WTC11 (cell line): ENCODE results near the gene COPS3. TPM values are rescaled to one million over a fixed set of nuclear protein-coding genes. Genes with fewer than 3 reads are reported as not detected.

Source experiments
- ATAC-seq: fragments of 200-7000 bp; cut with Tn5 transposase; 2 replicates; pipeline ENCODE4 v1.10.0; 2021; ENCODE audit warnings: mild to moderate bottlenecking, moderate library complexity
- CTCF ChIA-PET: fragments of 300-600 bp; sonication (Branson Sonifier 250); formaldehyde crosslinking; loops from one replicate; lab custom pipeline; 2021; ENCODE audit warnings: antibody characterized with exemption; lab: Charles Lee
- POLR2A ChIA-PET: fragments of 350-600 bp; sonication (Branson Sonifier 250); formaldehyde crosslinking; loops from one replicate; lab custom pipeline; 2021; ENCODE audit warnings: antibody characterized with exemption; lab: Charles Lee
- DNase-seq: peaks from one replicate; pipeline ENCODE4 v3.0.0; 2021; ENCODE audit warnings: low spot score
- H3K27ac Mint-ChIP-seq: 2 replicates; pipeline ENCODE4 v1.8.0; 2021; ENCODE audit warnings: mixed read lengths
- H3K27me3 Mint-ChIP-seq: 2 replicates; pipeline ENCODE4 v1.8.0; 2021; ENCODE audit warnings: low read depth, mild to moderate bottlenecking, moderate library complexity, mixed read lengths
- H3K36me3 Mint-ChIP-seq: 2 replicates; pipeline ENCODE4 v1.8.0; 2021; ENCODE audit warnings: mixed read lengths
- H3K4me1 Mint-ChIP-seq: 2 replicates; pipeline ENCODE4 v1.8.0; 2022; ENCODE audit warnings: mixed read lengths
- H3K4me3 Mint-ChIP-seq: 2 replicates; pipeline ENCODE4 v1.8.0; 2021; ENCODE audit warnings: mild to moderate bottlenecking, moderate library complexity, mixed read lengths
- H3K9me3 Mint-ChIP-seq: 2 replicates; pipeline ENCODE4 v1.8.0; 2021; ENCODE audit warnings: mixed read lengths
- CBFB ChIP-seq: sonication (generic); formaldehyde crosslinking; IDR thresholded peaks from 2 replicates; pipeline ENCODE4 v1.8.1; 2022; ENCODE audit warnings: mild to moderate bottlenecking, low read depth, missing genetic modification reagents
- ESRRA ChIP-seq: sonication (generic); formaldehyde crosslinking; IDR thresholded peaks from 2 replicates; pipeline ENCODE4 v1.8.1; 2022; ENCODE audit warnings: mild to moderate bottlenecking, missing genetic modification reagents, borderline replicate concordance
- FOXP1 ChIP-seq: sonication (generic); formaldehyde crosslinking; IDR thresholded peaks from 2 replicates; pipeline ENCODE4 v1.8.0; 2022; ENCODE audit warnings: missing genetic modification reagents, mild to moderate bottlenecking, moderate library complexity, borderline replicate concordance
- GRHL2 ChIP-seq: fragments of 250-450 bp; sonication (Bioruptor Pico); IDR thresholded peaks from 2 replicates; pipeline ENCODE4 v1.8.0; 2022; ENCODE audit warnings: mild to moderate bottlenecking, moderate library complexity; ENCODE audit not compliant: insufficient replicate concordance, severe bottlenecking
- NFATC4 ChIP-seq: fragments of 250-450 bp; sonication (Bioruptor Pico); IDR thresholded peaks from 2 replicates; pipeline ENCODE4 v1.9.0; 2021; ENCODE audit warnings: mild to moderate bottlenecking
- NR3C1 ChIP-seq: sonication (generic); formaldehyde crosslinking; conservative IDR thresholded peaks from 2 replicates; pipeline ENCODE4 v1.8.1; 2023; ENCODE audit warnings: low read depth, mild to moderate bottlenecking, missing genetic modification reagents
- PRRX2 ChIP-seq: fragments of 250-450 bp; sonication (Bioruptor Pico); IDR thresholded peaks from 2 replicates; pipeline ENCODE4 v1.8.0; 2021; ENCODE audit warnings: mild to moderate bottlenecking
- ZBTB21 ChIP-seq: sonication (generic); formaldehyde crosslinking; IDR thresholded peaks from 2 replicates; pipeline ENCODE4 v1.8.1; 2023; ENCODE audit warnings: mild to moderate bottlenecking, missing genetic modification reagents, borderline replicate concordance
- ZNF671 ChIP-seq: fragments of 250-450 bp; sonication (Bioruptor Pico); IDR thresholded peaks from 2 replicates; pipeline ENCODE4 v1.8.0; 2021; ENCODE audit warnings: mild to moderate bottlenecking
- total RNA-seq: library from RNA; stranded (reverse); gene quantifications from 3 replicates; pipeline ENCODE4 v1.2.3, GENCODE V29; 2021
- TF ChIP-seq, protein P1 (sequence below): sonication (generic); formaldehyde crosslinking; IDR thresholded peaks from 2 replicates; pipeline ENCODE4 v1.8.1; 2023; ENCODE audit warnings: mild to moderate bottlenecking, missing genetic modification reagents, moderate library complexity
- TF ChIP-seq, protein P2 (sequence below): sonication (generic); formaldehyde crosslinking; IDR thresholded peaks from 2 replicates; pipeline ENCODE4 v1.8.1; 2022; ENCODE audit warnings: mild to moderate bottlenecking, missing genetic modification reagents, moderate library complexity, borderline replicate concordance
- TF ChIP-seq, protein P3 (sequence below): fragments of 250-450 bp; sonication (Bioruptor Pico); IDR thresholded peaks from 2 replicates; pipeline ENCODE4 v1.9.0; 2021; ENCODE audit warnings: mild to moderate bottlenecking
- TF ChIP-seq, protein P4 (sequence below): sonication (generic); formaldehyde crosslinking; IDR thresholded peaks from 2 replicates; pipeline ENCODE4 v1.8.0; 2022; ENCODE audit warnings: missing genetic modification reagents
- TF ChIP-seq, protein P5 (sequence below): sonication (generic); formaldehyde crosslinking; IDR thresholded peaks from 2 replicates; pipeline ENCODE4 v1.8.0; 2023; ENCODE audit warnings: missing genetic modification reagents
- TF ChIP-seq, protein P6 (sequence below): sonication (generic); formaldehyde crosslinking; IDR thresholded peaks from 2 replicates; pipeline ENCODE4 v1.8.1; 2023; ENCODE audit warnings: mild to moderate bottlenecking, moderate library complexity, missing genetic modification reagents
- TF ChIP-seq, protein P7 (sequence below): sonication (generic); formaldehyde crosslinking; conservative IDR thresholded peaks from 2 replicates; pipeline ENCODE4 v1.8.1; 2023; ENCODE audit warnings: mild to moderate bottlenecking, low read depth, missing genetic modification reagents, moderate library complexity
- TF ChIP-seq, protein P8 (sequence below): sonication (generic); formaldehyde crosslinking; IDR thresholded peaks from 2 replicates; pipeline ENCODE4 v1.8.1; 2022; ENCODE audit warnings: mild to moderate bottlenecking, moderate library complexity, missing genetic modification reagents

Gene COPS3
- total RNA-seq, 1 experiment from 2014 or later, result 78.3 TPM

DNA sequence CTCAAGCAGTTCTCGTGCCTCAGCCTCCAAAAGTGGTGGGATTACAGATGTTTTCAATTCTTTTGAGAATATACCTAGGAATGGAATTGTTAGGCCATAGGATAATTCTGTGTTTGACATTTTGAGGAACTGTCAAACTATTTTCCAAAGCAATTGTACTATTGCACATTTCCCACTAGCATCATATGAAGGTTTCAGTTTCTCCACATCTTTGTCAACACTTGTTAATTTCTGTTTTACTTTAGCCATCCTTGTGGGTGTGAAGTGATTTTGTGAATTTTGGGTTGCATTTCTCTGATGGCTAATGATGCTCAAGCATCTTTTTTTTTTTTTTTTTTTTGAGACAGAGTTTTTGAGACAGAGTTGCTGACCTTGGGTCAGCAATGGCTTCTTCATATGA, 28.3 kb upstream of the COPS3 start:
- peaks cover 27% of the 10 kb centered on the region for H3K36me3 Mint-ChIP-seq
- no peak overlapping the region for H3K4me3 Mint-ChIP-seq
- ATAC-seq (no peak), DNase-seq (no peak)
- ChIA-PET CTCF (no interaction called here), POLR2A (no interaction called here)
- no peak overlapping the region for H3K27ac Mint-ChIP-seq
- TF ChIP-seq, protein P1, sequence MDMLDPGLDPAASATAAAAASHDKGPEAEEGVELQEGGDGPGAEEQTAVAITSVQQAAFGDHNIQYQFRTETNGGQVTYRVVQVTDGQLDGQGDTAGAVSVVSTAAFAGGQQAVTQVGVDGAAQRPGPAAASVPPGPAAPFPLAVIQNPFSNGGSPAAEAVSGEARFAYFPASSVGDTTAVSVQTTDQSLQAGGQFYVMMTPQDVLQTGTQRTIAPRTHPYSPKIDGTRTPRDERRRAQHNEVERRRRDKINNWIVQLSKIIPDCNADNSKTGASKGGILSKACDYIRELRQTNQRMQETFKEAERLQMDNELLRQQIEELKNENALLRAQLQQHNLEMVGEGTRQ (CRISPR knock-in tag), result no peak
- no peak for TF ChIP-seq ZBTB21 (CRISPR knock-in tag)
- no peak for TF ChIP-seq PRRX2 (CRISPR knock-in tag)
- no peak for TF ChIP-seq ZNF671
- TF ChIP-seq, protein P2, sequence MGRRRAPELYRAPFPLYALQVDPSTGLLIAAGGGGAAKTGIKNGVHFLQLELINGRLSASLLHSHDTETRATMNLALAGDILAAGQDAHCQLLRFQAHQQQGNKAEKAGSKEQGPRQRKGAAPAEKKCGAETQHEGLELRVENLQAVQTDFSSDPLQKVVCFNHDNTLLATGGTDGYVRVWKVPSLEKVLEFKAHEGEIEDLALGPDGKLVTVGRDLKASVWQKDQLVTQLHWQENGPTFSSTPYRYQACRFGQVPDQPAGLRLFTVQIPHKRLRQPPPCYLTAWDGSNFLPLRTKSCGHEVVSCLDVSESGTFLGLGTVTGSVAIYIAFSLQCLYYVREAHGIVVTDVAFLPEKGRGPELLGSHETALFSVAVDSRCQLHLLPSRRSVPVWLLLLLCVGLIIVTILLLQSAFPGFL (CRISPR knock-in tag), result no peak
- TF ChIP-seq, protein P3, sequence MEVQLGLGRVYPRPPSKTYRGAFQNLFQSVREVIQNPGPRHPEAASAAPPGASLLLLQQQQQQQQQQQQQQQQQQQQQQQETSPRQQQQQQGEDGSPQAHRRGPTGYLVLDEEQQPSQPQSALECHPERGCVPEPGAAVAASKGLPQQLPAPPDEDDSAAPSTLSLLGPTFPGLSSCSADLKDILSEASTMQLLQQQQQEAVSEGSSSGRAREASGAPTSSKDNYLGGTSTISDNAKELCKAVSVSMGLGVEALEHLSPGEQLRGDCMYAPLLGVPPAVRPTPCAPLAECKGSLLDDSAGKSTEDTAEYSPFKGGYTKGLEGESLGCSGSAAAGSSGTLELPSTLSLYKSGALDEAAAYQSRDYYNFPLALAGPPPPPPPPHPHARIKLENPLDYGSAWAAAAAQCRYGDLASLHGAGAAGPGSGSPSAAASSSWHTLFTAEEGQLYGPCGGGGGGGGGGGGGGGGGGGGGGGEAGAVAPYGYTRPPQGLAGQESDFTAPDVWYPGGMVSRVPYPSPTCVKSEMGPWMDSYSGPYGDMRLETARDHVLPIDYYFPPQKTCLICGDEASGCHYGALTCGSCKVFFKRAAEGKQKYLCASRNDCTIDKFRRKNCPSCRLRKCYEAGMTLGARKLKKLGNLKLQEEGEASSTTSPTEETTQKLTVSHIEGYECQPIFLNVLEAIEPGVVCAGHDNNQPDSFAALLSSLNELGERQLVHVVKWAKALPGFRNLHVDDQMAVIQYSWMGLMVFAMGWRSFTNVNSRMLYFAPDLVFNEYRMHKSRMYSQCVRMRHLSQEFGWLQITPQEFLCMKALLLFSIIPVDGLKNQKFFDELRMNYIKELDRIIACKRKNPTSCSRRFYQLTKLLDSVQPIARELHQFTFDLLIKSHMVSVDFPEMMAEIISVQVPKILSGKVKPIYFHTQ, result no peak
- H3K4me1 Mint-ChIP-seq, result peaks cover 16% of the 10 kb centered on the region
- peaks cover 7% of the 10 kb centered on the region for H3K27me3 Mint-ChIP-seq
- peaks cover 8% of the 10 kb centered on the region for H3K9me3 Mint-ChIP-seq

DNA sequence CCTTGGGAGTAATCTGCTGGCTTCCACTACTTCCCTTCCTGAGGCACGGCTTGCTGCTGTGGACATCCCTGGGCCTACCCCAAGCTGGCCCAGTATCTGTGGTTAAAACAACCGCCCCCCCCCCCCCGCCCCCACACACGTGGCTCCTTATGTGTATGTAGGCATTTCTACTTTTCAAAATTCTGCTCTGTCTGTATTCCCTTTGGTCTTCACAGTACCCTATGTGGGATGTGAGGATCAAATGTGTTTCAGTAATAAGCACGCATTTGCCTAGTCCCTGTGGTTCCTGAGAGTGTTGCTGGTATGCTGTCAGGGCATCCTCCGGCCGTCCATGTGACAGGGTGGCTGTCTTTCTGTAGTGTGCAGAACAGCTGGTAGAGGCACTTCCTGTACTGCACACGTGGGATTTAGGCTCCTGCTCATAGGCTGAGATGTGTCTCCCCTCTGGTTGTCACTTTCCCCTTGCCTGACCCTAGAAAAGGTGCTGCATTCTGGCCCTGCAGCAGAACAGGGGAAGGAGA, 24.3 kb upstream of the COPS3 start:
- POLR2A ChIA-PET, result interaction anchor here (0.5 kb wide), 1 partner anchor 25 kb away, joined by 4 read pairs; no protein-coding TSS in a partner anchor
- CTCF ChIA-PET, result no interaction called here
- H3K4me3 Mint-ChIP-seq, result peak overlapping the region; percentile 45; the same call in 1 of the 2 replicates

More for the DNA sequence above, 24.3 kb upstream of the COPS3 start:
- no peak for TF ChIP-seq GRHL2 (CRISPR knock-in tag)
- TF ChIP-seq FOXP1, result no peak
- TF ChIP-seq, protein P4, sequence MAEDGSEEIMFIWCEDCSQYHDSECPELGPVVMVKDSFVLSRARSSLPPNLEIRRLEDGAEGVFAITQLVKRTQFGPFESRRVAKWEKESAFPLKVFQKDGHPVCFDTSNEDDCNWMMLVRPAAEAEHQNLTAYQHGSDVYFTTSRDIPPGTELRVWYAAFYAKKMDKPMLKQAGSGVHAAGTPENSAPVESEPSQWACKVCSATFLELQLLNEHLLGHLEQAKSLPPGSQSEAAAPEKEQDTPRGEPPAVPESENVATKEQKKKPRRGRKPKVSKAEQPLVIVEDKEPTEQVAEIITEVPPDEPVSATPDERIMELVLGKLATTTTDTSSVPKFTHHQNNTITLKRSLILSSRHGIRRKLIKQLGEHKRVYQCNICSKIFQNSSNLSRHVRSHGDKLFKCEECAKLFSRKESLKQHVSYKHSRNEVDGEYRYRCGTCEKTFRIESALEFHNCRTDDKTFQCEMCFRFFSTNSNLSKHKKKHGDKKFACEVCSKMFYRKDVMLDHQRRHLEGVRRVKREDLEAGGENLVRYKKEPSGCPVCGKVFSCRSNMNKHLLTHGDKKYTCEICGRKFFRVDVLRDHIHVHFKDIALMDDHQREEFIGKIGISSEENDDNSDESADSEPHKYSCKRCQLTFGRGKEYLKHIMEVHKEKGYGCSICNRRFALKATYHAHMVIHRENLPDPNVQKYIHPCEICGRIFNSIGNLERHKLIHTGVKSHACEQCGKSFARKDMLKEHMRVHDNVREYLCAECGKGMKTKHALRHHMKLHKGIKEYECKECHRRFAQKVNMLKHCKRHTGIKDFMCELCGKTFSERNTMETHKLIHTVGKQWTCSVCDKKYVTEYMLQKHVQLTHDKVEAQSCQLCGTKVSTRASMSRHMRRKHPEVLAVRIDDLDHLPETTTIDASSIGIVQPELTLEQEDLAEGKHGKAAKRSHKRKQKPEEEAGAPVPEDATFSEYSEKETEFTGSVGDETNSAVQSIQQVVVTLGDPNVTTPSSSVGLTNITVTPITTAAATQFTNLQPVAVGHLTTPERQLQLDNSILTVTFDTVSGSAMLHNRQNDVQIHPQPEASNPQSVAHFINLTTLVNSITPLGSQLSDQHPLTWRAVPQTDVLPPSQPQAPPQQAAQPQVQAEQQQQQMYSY (CRISPR knock-in tag), result no peak
- TF ChIP-seq, protein P5, sequence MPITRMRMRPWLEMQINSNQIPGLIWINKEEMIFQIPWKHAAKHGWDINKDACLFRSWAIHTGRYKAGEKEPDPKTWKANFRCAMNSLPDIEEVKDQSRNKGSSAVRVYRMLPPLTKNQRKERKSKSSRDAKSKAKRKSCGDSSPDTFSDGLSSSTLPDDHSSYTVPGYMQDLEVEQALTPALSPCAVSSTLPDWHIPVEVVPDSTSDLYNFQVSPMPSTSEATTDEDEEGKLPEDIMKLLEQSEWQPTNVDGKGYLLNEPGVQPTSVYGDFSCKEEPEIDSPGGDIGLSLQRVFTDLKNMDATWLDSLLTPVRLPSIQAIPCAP (CRISPR knock-in tag), result no peak
- TF ChIP-seq NFATC4 (CRISPR knock-in tag), result no peak
- TF ChIP-seq, protein P6, sequence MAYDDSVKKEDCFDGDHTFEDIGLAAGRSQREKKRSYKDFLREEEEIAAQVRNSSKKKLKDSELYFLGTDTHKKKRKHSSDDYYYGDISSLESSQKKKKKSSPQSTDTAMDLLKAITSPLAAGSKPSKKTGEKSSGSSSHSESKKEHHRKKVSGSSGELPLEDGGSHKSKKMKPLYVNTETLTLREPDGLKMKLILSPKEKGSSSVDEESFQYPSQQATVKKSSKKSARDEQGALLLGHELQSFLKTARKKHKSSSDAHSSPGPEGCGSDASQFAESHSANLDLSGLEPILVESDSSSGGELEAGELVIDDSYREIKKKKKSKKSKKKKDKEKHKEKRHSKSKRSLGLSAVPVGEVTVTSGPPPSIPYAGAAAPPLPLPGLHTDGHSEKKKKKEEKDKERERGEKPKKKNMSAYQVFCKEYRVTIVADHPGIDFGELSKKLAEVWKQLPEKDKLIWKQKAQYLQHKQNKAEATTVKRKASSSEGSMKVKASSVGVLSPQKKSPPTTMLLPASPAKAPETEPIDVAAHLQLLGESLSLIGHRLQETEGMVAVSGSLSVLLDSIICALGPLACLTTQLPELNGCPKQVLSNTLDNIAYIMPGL (CRISPR knock-in tag), result no peak
- TF ChIP-seq ESRRA (CRISPR knock-in tag), result no peak
- TF ChIP-seq, protein P7, sequence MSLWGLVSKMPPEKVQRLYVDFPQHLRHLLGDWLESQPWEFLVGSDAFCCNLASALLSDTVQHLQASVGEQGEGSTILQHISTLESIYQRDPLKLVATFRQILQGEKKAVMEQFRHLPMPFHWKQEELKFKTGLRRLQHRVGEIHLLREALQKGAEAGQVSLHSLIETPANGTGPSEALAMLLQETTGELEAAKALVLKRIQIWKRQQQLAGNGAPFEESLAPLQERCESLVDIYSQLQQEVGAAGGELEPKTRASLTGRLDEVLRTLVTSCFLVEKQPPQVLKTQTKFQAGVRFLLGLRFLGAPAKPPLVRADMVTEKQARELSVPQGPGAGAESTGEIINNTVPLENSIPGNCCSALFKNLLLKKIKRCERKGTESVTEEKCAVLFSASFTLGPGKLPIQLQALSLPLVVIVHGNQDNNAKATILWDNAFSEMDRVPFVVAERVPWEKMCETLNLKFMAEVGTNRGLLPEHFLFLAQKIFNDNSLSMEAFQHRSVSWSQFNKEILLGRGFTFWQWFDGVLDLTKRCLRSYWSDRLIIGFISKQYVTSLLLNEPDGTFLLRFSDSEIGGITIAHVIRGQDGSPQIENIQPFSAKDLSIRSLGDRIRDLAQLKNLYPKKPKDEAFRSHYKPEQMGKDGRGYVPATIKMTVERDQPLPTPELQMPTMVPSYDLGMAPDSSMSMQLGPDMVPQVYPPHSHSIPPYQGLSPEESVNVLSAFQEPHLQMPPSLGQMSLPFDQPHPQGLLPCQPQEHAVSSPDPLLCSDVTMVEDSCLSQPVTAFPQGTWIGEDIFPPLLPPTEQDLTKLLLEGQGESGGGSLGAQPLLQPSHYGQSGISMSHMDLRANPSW (CRISPR knock-in tag), result no peak
- no peak for TF ChIP-seq CBFB (CRISPR knock-in tag)
- TF ChIP-seq, protein P8, sequence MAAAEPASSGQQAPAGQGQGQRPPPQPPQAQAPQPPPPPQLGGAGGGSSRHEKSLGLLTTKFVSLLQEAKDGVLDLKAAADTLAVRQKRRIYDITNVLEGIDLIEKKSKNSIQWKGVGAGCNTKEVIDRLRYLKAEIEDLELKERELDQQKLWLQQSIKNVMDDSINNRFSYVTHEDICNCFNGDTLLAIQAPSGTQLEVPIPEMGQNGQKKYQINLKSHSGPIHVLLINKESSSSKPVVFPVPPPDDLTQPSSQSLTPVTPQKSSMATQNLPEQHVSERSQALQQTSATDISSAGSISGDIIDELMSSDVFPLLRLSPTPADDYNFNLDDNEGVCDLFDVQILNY (CRISPR knock-in tag), result no peak
- no peak for TF ChIP-seq NR3C1 (CRISPR knock-in tag)
- Mint-ChIP-seq H3K27me3 (peaks cover 13% of the 10 kb centered on the region), H3K27ac (no peak overlapping the region), H3K9me3 (no peaks in the 10 kb centered on the region), H3K36me3 (peaks cover 13% of the 10 kb centered on the region), H3K4me1 (peaks cover 23% of the 10 kb centered on the region)
- ATAC-seq (no peak), DNase-seq (no peak)
